HepG2 (cell line): ENCODE results near the gene TIMM9. TPM values are rescaled to one million over a fixed set of nuclear protein-coding genes. Genes with fewer than 3 reads are reported as not detected.
A peak's percentile ranks its signal among the peaks of the same experiment; 100 is the strongest.

Experiments used
- ATAC-seq: fragments of 200-7000 bp; cut with Tn5 transposase; 3 replicates; pipeline ENCODE4 v1.9.1; 2020; ENCODE audit warnings: mild to moderate bottlenecking, moderate library complexity
- BruUV-seq: library from RNA; stranded (reverse); fragments of 400-500 nt; replicated peaks from 2 replicates; lab custom pipeline; 2021; lab: Mats Ljungman, UMichigan
- CTCF ChIA-PET: fragments of 300-600 bp; formaldehyde crosslinking; extraction: SDS; loops from one replicate; lab custom pipeline; 2021; ENCODE audit warnings: low total read pairs, inconsistent platforms, low intra/inter-chr PET ratio; lab: Yijun Ruan, JAX
- POLR2A ChIA-PET: fragments of 350-600 bp; sonication (Branson Sonifier 250); formaldehyde crosslinking; loops from one replicate; lab custom pipeline; 2020; ENCODE audit warnings: antibody characterized with exemption, inconsistent platforms; lab: Yijun Ruan, JAX
- DNase-seq: peaks from one replicate; pipeline ENCODE4 v3.0.0-alpha.2; 2015; ENCODE audit warnings: low spot score
- FAIRE-seq: peaks from 3 replicates; lab custom pipeline; 2011; peaks lifted over from hg19 to GRCh38; lab: Jason Lieb, UNC
- H2AFZ ChIP-seq: one replicate; pipeline ENCODE4 v1.6.1; 2011; ENCODE audit warnings: low read length, inconsistent platforms
- H3K27ac ChIP-seq: fragments of 300-600 bp; 3 replicates; pipeline ENCODE4 v1.8.0; 2011; ENCODE audit warnings: mixed run types, mild to moderate bottlenecking, mixed read lengths, low read length, inconsistent platforms; ENCODE audit not compliant: insufficient read depth; ENCODE audit errors: extremely low read length
- H3K27me3 ChIP-seq, 2 experiments: fragments of 200-600 bp in 1 of 2; 2 replicates in 1 of 2; 3 replicates in 1 of 2; pipeline versions ENCODE4 v1.6.0 to v1.8.0; 2011; ENCODE audit warnings: low read length in 2 of 2, mild to moderate bottlenecking in 2 of 2, moderate library complexity in 2 of 2, inconsistent platforms in 1 of 2; ENCODE audit not compliant: insufficient read depth in 2 of 2, control insufficient read depth in 1 of 2
- H3K36me3 ChIP-seq, 2 experiments: fragments of 200-600 bp in 1 of 2; replicated peaks in 1 of 2; 2 replicates in 1 of 2; 3 replicates in 1 of 2; pipeline versions ENCODE4 v1.5.1 to v1.8.0; 2011; ENCODE audit warnings: low read length in 2 of 2, inconsistent platforms in 1 of 2; ENCODE audit not compliant: insufficient read depth in 2 of 2, control insufficient read depth in 1 of 2
- H3K4me1 ChIP-seq: 2 replicates; pipeline ENCODE4 v1.5.1; 2012; ENCODE audit warnings: low read length, inconsistent platforms; ENCODE audit not compliant: insufficient read depth
- H3K4me2 ChIP-seq: 2 replicates; pipeline ENCODE4 v1.6.0; 2011; ENCODE audit warnings: low read depth, low read length, inconsistent platforms
- H3K4me3 ChIP-seq, 3 experiments: fragments of 200-600 bp in 1 of 3; sonication (generic), shearing (Covaris generic) in 1 of 3; replicated peaks in 1 of 3; 2 replicates each; pipeline ENCODE4 v1.5.1; 2011 to 2016; ENCODE audit warnings: low read length in 3 of 3, inconsistent platforms in 2 of 3, low read depth in 2 of 3, mild to moderate bottlenecking in 2 of 3, control low read depth in 1 of 3, mixed read lengths in 1 of 3; ENCODE audit not compliant: insufficient read depth in 1 of 3
- H3K79me2 ChIP-seq: one replicate; pipeline ENCODE4 v1.6.1; 2011; ENCODE audit warnings: low read length, inconsistent platforms; ENCODE audit not compliant: insufficient read depth
- H3K9ac ChIP-seq: 2 replicates; pipeline ENCODE4 v1.6.0; 2011; ENCODE audit warnings: mild to moderate bottlenecking, low read depth, low read length, inconsistent platforms; ENCODE audit not compliant: insufficient read depth
- H3K9me3 ChIP-seq: 2 replicates; pipeline ENCODE4 v1.5.1; 2012; ENCODE audit warnings: mild to moderate bottlenecking, low read length
- H4K20me1 ChIP-seq: 2 replicates; pipeline ENCODE4 v1.6.0; 2011; ENCODE audit warnings: inconsistent platforms, mild to moderate bottlenecking, low read length, moderate library complexity; ENCODE audit not compliant: insufficient read depth
- ZKSCAN5 ChIP-seq: sonication (generic); formaldehyde crosslinking; IDR thresholded peaks from 2 replicates; pipeline ENCODE4 v1.5.1; 2020; ENCODE audit warnings: mild to moderate bottlenecking, missing genetic modification reagents
- ZNF619 ChIP-seq: sonication (generic); formaldehyde crosslinking; IDR thresholded peaks from 2 replicates; pipeline ENCODE4 v1.4.0; 2020; ENCODE audit warnings: mild to moderate bottlenecking, missing genetic modification reagents
- ZNF792 ChIP-seq: IDR thresholded peaks from 2 replicates; pipeline ENCODE4 v1.6.1; 2016
- ZNF883 ChIP-seq: sonication (generic); formaldehyde crosslinking; IDR thresholded peaks from 2 replicates; pipeline ENCODE4 v1.5.1; 2020; ENCODE audit warnings: mild to moderate bottlenecking, missing genetic modification reagents; ENCODE audit errors: not compliant biosample characterization
- WGBS: methylation state at CpG from one replicate; pipeline ENCODE4 v1.1.6; 2017; ENCODE audit warnings: low lambda C conversion rate; 5-methylcytosine and 5-hydroxymethylcytosine counted together
- in situ Hi-C: cut with HindIII; loops from 2 replicates; pipeline ENCODE4 v1.10.0; 2017; ENCODE audit warnings: low pct_unique_long_range_greater_than_20kb; ENCODE audit not compliant: extremely low pct_ligation_motif_present
- intact Hi-C: fragments of 100-400 bp; cut with micrococcal nuclease; formaldehyde crosslinking; loops from one replicate; pipeline ENCODE4 v1.10.0; 2022; ENCODE audit not compliant: unreplicated experiment
- polyA plus RNA-seq, 8 experiments: library from polyadenylated mRNA; depleted of rRNA in 3 of 8; stranded (reverse) in 7 of 8; unstranded in 1 of 8; fragments of >200 nt; fragmentation: Illumina TruSeq in 4 of 8; extraction: Trizol in 4 of 8; gene quantifications; 2 replicates each; pipeline versions ENCODE4 v1.2.1 to v1.2.3, GENCODE V29; 2011 to 2016; ENCODE audit warnings: low read depth in 4 of 8, missing spikeins in 1 of 8, mixed read lengths in 1 of 8; ENCODE audit not compliant: insufficient read depth in 1 of 8
- total RNA-seq, 5 experiments: library from RNA; depleted of rRNA; stranded (reverse); fragments of >200 nt; fragmentation: Illumina TruSeq; extraction: Trizol; gene quantifications; 2 replicates each; pipeline ENCODE4 v1.2.3, GENCODE V29; 2016; ENCODE audit warnings: low read depth in 1 of 5
- TF ChIP-seq, protein P1 (sequence below), 2 experiments: sonication (generic) in 1 of 2; formaldehyde crosslinking in 1 of 2; IDR thresholded peaks; 2 replicates each; pipeline versions ENCODE4 v1.5.1 to v1.6.1; 2011 to 2020; ENCODE audit warnings: borderline replicate concordance in 1 of 2, low read depth in 1 of 2, low read length in 1 of 2, mild to moderate bottlenecking in 1 of 2, missing genetic modification reagents in 1 of 2, moderate library complexity in 1 of 2

TIMM9 gene
- total and polyA plus RNA-seq, 2 of the 13 experiments (the other 11 are each of a cell fraction or from before 2014, with no cell fraction given) = 30.5 to 42.5 TPM

DNA sequence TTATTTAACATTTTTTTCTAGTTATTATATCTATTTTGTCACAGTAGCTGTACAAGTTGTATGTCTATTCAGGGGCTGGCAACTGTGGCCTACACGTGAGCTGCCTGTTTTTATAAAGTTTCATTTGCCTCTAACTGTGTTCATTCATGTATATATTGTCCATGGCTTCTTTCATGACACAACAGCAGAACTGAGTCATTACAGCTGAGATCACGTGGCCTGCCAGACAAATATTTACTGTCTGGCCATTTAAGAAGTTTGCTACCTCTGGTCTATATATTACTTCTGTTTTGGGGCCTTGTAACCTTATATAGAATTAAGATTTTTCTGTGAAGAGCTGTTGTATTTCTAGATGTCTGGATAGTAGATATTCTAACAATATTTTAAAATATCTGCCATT lies 38.1 kb upstream of the TIMM9 start (continued):
- TF ChIP-seq ZNF883 (CRISPR knock-in tag) = no peak
- TF ChIP-seq, protein P1, sequence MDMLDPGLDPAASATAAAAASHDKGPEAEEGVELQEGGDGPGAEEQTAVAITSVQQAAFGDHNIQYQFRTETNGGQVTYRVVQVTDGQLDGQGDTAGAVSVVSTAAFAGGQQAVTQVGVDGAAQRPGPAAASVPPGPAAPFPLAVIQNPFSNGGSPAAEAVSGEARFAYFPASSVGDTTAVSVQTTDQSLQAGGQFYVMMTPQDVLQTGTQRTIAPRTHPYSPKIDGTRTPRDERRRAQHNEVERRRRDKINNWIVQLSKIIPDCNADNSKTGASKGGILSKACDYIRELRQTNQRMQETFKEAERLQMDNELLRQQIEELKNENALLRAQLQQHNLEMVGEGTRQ (IDR thresholded peaks at IDR 0.05; ENCODE audit: low read depth, low read length) = 0 out of 2 replicates have a peak, but pooled peaks have one; percentile 25
- TF ChIP-seq, protein P1 (CRISPR knock-in tag; IDR thresholded peaks at IDR 0.05; ENCODE audit: borderline replicate concordance) = no peak; the same call in 1 of the 2 replicates

DNA sequence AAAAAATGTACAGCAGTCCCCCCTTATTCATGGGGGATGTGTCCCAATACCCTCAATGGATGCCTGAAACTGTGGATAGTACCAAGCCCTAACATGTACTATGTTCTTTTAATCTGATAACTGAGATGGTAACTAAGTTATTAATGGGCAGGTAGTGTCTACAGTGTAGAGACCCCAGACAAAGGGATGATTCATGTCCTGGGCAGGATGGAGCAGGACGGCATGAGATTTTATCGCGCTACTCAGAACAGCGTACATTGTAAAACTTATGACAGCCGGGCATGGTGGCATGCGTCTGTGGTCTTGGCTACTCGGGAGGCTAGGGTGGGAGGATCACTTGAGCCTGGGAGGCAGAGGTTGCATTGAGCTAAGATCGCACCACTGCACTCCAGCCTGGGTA lies 37.3 kb upstream of the TIMM9 start:
- no peak overlapping the region for H3K4me2 ChIP-seq
- BruUV-seq = no TSS peak
- ChIA-PET CTCF (no interaction called here), POLR2A (no interaction called here)
- H3K4me1 ChIP-seq = peaks cover 6% of the 10 kb centered on the region; the same call in 1 of the 2 replicates
- FAIRE-seq (no peak), DNase-seq (no peak), ATAC-seq (no peak)
- TF ChIP-seq ZKSCAN5 (no peak), ZNF792 (CRISPR knock-in tag) (no peak), ZNF619 (CRISPR knock-in tag) (no peak)
- H2AFZ ChIP-seq = no peak overlapping the region
- intact Hi-C loops (no loop called here), in situ Hi-C loops (no loop called here)
- H4K20me1 ChIP-seq = no peaks in the 10 kb centered on the region
- no peak overlapping the region for H3K9ac ChIP-seq
- no peak overlapping the region for H3K4me3 ChIP-seq
- peaks cover 18 to 46% of the 10 kb centered on the region in 2 experiments; a peak in 4 of 5 replicates for H3K36me3 ChIP-seq
- H3K9me3 ChIP-seq = no peaks in the 10 kb centered on the region
- H3K27ac ChIP-seq = no peak overlapping the region
- WGBS = 97% methylated on average over 8 of the region's 8 CpGs
- no peaks in the 10 kb centered on the region for H3K79me2 ChIP-seq
- H3K27me3 ChIP-seq = no peaks in the 10 kb centered on the region
